Activated T-cell treated with anti-CD3 and anti-CD28 coated beads for 48 hours (primary cell): Measurements from ENCODE around the gene NUDC.
"Not testable (repeated sequence)": the region's sequence is repeated elsewhere in the genome, so short reads cannot be mapped to it uniquely, and the experiment has no call there.

Source experiments
- DNase-seq: peaks from one replicate; pipeline ENCODE4 v3.0.0-alpha.2; 2020; ENCODE audit warnings: low read depth

The NUDC gene

GRCh38 chr1:26989403-26990109 lies 68.0 kb downstream of the NUDC start:
- DNase-seq, result not testable (repeated sequence)

DNA sequence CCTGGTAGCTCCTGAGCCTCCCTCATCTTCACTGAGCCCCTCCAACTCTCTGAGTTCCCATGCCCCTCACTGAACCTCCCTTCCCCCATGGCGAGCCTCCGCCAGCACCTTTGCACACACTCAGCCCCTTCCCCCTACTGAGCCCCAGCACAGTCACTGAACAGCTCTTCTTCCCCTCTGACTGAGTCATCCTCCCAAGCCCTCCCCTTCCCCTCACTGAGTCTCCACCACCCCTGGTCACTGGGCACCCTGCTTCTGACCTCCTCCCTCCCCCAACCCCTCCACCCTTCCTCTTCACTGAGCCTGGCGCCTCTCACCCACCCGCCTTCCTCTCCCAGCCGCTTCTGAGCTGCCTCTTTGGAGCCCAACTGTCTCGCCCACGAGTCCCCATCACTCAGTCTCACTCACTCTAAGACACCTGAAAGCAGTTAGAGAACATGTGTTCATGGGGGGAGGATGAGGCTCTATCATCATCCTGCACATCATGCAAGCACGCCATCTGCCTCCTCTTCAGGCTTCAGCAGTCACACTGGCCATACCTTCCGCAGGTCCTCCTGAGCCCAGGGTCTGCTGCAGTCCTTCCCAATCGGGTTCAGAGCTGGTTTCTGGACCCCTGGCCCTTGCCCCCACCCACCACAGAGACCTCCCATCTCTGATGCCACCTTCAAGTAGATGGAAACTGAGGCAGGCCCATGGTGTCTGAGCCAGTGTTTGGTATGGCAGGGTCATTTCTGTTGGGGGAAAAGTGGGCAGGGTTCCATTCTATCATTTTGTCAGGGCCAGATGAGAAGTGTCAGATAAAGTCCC lies 70.0 kb downstream of the NUDC start:
- no peak for DNase-seq

DNA sequence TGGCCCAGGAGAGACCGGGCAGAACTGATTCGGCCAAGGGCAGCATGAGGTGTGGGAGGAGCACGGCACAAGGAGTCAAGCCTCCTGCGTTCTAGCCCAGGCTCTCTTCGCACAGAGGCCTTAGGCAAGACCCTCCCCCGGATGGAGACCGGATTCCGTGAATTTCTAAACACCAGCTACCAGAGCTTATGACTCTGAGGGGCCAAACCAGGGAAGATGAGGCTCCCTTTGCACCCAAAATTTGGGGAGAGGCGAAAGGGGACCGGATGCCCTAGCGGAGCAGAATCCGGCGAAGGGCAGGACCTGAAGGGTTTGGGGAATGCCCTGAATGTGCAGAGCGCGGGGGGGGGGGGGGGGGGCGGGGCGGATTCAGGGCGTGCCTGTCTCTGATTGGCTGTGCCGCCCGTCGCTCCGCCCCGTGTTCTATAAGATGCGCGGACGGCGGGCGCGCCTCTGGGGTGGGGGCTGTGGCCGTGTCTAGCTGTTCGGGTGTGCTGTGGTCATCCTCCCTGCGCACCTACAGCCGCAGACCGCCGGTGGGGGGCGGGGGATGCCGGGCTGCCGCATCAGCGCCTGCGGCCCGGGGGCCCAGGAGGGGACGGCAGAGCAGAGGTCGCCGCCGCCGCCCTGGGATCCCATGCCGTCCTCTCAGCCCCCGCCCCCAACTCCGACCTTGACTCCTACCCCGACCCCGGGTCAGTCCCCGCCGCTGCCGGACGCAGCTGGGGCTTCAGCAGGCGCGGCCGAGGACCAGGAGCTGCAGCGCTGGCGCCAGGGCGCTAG lies 71.9 kb downstream of the NUDC start, which contains the start of gene TRNP1:
Gene TRNP1 (plus strand): TSS at position 456 of the 783 bp plus-strand sequence. CDS start 95 bp downstream, at position 551.
- DNase-seq, result peak; percentile 63

- DNase-seq, result no peak
Measured at GRCh38 chr1:26994020-26994786, 72.7 kb downstream of the NUDC start.

GRCh38 chr1:26994787-26995517 lies 73.4 kb downstream of the NUDC start:
- no peak for DNase-seq

DNA sequence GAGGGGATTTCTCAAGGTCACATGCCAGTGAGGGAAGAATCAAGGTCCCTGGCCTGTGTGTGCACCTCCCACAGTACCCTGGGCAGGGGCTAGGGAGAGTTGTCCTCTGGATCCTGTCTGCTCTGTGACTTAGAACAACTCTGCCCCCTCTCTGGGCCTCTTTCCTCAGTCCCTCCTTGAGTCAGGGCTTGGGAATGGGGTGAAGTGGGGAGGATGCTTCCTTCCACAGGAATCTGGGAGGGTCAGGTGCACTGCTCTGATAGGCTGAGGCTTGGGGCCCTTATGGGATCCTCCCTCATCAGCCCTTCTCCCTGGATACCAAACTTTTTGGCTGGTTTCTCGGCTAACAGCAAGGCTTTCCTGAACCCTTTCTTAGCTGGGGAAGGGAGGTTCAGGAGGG lies 74.5 kb downstream of the NUDC start:
- no peak for DNase-seq
